ENCODE measurements around the gene CFAP68.

The CFAP68 gene

DNA sequence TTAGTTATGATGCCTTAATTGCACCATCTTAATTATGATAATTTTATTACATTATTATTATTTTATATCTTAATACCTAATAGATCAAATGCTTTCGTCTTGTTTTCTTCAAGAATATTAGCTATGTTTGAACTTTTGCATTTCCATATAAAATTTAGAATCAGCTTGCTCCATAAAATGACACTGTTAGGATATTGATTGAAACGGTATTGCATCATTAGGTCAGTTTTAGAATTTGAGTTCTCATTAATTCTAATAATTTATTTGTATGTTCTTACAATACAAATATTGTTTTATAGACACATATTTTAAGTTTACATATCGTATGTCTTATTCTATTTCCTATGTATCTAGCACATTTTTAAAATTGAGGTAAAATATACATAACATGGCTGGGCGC, 6.7 kb downstream of the CFAP68 start:
- no peak for FAIRE-seq
- no peak for DNase-seq (ENCODE audit: insufficient read length, low spot score)
- TF ChIP-seq POLR2A (IDR thresholded peaks at IDR 0.05; ENCODE audit: low read depth, low read length), result no peak

DNA sequence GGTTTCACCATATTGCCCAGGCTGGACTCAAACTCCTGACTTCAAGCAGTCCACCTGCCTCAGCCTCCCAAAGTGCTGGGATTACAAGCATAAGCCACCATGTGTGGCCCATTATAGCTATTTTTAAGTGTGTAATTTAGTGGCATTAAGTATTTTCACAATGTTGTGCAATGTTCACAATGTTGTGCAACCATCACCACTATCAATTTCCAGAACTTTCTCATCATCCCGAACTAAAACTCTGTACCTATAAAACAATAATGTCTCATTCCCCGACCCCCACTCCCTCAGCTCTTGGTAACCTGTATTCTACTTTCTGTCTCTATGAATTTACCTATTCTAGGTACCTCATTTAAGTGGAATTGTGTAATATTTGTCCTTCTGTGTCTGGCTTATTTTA, 7.5 kb downstream of the CFAP68 start:
- no peak for TF ChIP-seq POLR2A (IDR thresholded peaks at IDR 0.05; ENCODE audit: low read depth, low read length)
- FAIRE-seq, result no peak
- no peak for DNase-seq (ENCODE audit: insufficient read length, low spot score)

DNA sequence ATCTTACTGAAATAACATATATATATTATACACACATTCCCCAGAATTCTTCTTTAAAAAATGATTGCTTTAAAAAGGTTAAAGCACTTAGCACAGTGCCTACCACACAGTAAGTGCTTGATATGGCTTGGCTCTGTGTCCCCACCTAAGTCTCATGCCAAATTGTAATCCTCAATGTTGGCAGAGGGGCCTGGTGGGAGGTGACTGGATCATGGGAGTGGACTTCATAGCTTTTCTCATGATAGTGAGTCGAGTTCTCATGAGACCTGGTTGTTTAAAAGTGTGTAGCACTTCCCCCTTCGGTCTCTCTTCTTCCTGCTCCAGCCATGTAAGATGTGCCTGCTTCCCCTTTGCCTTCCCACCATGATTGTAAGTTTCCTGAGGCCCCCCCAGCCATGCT, 26.1 kb downstream of the CFAP68 start:
- no peak for DNase-seq (ENCODE audit: insufficient read length, low spot score)
- no peak for TF ChIP-seq POLR2A (IDR thresholded peaks at IDR 0.05; ENCODE audit: low read depth, low read length)
- FAIRE-seq, result no peak

DNA sequence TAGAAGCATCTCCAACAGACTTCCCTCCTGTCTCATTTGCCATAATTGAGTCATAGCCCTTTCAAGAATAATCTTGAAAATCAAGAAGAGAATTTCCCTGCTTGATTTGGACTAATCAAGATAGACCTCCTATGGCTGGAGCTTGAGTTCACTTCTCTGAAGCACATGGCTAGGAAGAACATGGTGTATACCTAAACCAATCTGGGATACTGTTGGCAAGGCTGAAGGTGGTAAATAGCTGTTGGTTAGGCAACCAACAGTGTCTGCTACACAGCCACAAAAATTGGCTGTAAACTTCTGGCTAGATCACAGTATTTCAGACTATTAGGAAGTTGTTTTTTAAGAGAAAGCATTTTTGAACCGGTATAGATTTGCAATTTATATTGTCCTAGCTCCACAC, 27.3 kb downstream of the CFAP68 start:
- DNase-seq (ENCODE audit: insufficient read length, low spot score), result no peak
- FAIRE-seq, result no peak
- no peak for TF ChIP-seq POLR2A (IDR thresholded peaks at IDR 0.05; ENCODE audit: low read depth, low read length)

DNA sequence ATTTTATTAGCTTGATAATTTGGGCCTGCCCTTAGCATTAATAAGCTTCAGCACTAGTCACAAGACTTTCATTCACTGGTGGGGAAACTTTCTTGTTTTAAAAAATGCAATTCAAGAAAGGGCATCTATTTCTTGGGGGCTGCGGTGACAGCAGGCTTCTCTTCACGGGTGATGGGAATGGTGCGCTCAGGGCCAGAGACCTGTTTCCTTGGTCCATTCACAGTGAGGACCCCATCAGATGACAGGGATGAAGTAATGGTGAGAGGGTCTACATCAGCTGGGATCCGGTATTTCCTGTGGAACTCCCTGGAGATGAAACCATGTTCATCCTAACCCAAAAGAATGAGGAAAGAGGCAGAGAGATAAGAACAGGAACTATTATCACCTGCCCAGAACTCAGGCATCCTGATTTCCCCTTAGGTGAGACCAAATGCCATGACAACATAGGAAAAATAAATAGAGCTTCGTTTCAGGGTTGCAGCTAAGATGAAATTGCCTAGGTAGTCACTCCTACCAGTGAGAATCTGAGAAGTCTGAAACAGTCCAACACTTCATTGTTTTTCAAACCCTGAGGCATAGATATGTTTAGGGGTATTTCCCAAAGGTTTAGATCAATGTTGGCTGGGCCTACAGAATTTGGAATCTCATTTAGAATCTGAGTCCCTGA, 29.4 kb downstream of the CFAP68 start:
- FAIRE-seq, result no peak
- TF ChIP-seq POLR2A (IDR thresholded peaks at IDR 0.05; ENCODE audit: low read depth, low read length), result no peak
- no peak for DNase-seq (ENCODE audit: insufficient read length, low spot score)

DNA sequence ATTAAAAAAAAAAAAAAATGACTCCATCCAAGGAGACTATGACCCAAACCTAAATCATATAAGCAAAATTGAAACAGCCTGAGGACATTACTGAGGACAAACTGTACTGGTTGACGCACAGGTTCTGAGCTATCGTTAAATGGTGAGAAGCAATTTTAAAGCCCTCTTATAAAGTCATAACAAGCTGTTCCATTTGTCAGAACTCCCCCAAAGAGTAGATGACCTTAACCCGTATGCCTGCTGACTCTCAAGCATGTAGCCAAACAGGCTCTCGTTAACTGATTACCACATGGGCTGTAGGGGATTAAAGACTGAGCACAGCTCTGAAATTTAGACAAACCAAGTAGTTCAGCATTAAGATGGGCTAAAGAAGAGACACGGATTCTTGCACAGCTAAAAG, 30.0 kb downstream of the CFAP68 start:
- DNase-seq (ENCODE audit: insufficient read length, low spot score), result no peak
- TF ChIP-seq POLR2A (IDR thresholded peaks at IDR 0.05; ENCODE audit: low read depth, low read length), result no peak
- no peak for FAIRE-seq

DNA sequence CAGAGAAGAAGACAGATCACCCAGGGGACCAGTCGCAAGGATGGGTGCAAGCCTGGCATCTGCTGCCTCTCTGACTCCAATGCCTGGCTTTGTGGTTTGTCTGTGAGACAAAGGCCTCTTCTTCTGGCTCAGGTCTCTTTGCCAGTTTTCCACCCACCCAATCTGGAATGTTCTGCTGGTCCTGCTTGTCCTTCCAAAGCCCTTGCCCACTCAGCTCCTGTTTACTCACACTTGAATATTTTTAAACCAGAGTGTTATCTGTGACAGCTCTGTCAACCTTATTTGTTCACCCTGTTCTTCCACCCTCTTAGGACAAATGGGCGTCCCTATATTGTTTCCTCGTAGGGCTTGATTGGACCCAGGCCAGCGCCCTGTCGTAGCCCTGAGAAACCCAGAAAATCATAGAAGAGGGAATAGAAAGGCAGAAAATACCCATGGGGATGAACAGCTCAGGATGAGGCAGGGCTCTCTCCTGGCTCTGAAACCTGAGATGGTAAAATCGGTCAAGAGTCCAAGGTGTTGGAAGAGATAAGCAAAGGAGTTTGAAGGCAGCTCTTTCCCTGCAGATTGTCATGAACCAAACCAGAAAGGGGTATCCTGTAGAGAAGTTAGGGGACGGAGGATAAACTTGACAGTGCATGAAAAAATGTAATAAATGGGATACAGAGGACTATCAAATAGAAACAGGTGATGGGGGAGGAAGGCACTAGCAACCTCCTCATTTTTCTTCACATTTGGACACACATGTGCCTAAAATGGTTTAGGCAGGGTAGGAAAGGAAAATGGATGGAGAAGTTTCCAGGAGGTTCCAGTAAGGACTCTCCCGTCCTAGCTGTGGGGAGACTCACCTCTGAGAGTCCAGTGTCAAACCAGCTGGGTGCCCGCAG, 31.6 kb downstream of the CFAP68 start:
- TF ChIP-seq POLR2A (IDR thresholded peaks at IDR 0.05; ENCODE audit: low read depth, low read length), result no peak
- DNase-seq (ENCODE audit: insufficient read length, low spot score), result no peak
- no peak for FAIRE-seq

DNA sequence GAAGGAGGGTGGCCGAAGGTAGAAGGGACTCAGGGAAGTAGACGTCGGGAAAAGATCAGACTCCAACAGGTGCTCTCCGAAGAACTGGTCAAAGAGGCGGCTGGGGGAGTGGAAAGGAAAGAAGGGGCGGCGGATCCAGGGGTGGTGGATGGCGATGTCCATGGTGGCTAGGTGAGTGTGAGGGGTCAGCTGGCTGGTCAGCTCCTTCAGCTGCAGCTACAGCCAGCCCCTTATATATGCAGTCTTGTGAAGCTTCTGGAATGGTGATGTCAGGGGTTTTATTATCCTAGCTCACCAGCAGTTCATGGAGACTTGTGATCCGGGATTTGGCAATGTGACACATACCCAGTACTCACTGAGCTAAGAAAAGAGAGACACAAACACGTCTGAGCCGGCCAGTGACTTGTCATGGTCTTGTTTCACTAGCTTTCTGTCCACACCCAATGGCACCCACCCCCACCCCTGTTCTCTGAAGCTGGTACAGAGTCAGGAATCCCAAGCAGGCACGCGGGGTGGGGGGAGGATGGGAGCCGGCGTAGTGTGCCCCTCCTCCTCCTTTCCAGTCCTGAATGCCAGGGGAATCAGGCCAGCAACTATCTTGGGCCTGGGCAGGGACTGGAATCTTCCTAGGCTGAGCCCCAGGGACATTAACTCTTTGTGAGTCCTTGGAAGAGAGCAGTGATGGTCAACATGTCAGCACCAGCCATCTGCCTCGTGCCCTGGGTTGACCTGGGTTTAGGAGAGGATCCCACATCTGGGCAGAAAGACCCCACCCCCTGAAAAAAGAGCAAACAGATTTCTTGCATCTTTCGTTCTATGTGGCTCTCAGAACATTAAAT, 32.4 kb downstream of the CFAP68 start, which contains the start of gene CRYAB:
Gene CRYAB, minus strand, starts transcription at position 208 of the 839 bp plus-strand sequence. Its CDS starts 46 bp downstream, at position 162.
- no peak for FAIRE-seq
- no peak for TF ChIP-seq POLR2A (IDR thresholded peaks at IDR 0.05; ENCODE audit: low read depth, low read length)
- DNase-seq (ENCODE audit: insufficient read length, low spot score), result no peak

DNA sequence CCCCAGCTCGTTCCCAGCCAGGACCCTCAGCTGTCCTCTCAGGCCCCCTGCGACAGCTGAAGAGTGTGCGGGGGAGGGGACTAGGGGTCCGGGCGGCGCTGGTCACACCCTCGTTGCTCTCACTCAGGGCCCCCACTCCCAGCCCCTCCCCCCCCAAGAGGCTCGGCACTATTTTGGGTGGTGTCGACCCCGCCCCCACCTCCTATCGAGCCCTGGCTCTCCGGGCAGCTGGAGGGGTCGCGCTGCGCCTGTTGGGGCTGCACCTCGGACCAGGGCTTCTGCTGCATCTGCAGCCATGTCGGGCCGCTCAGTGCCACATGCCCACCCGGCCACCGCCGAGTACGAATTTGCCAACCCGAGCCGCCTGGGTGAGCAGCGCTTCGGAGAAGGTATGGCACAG, 33.2 kb downstream of the CFAP68 start, which contains the start of gene HSPB2:
Gene HSPB2, plus strand, starts transcription at position 200 of the 400 bp plus-strand sequence. Its CDS starts 96 bp downstream, at position 296.
- DNase-seq (ENCODE audit: insufficient read length, low spot score) (no peak), FAIRE-seq (no peak)
- no peak for TF ChIP-seq POLR2A (IDR thresholded peaks at IDR 0.05; ENCODE audit: low read depth, low read length)

DNA sequence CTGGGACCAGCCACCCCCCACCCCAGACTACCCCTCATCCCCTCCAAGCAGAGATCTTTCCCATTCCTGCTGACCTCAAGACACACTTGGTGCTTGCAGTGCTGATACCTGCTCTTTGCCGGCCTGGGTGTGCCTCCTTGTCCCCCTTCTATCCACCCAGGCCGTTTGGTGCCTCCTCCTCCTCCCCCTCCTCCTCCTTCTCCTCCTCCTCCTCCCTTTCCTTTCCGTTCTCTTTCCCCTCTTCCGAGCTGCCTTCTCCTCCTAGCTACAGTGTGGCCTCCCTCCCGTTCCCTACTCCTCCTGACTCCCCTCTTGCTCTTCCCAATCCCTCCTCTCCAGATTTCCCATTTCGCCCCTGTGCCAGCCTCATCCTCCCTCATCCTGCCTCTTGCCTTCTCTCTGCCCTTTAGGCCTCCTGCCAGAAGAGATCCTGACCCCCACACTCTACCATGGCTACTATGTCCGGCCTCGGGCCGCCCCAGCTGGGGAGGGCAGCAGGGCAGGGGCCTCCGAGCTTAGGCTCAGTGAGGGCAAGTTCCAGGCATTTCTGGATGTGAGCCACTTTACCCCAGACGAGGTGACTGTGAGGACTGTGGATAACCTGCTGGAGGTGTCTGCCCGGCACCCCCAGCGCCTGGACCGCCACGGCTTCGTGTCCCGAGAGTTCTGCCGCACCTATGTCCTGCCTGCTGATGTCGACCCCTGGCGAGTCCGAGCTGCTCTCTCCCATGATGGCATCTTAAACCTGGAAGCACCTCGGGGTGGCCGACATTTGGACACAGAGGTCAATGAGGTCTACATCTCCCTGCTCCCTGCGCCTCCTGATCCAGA, 33.9 kb downstream of the CFAP68 start:
- no peak for TF ChIP-seq POLR2A (IDR thresholded peaks at IDR 0.05; ENCODE audit: low read depth, low read length)
- no peak for DNase-seq (ENCODE audit: insufficient read length, low spot score)
- no peak for FAIRE-seq

DNA sequence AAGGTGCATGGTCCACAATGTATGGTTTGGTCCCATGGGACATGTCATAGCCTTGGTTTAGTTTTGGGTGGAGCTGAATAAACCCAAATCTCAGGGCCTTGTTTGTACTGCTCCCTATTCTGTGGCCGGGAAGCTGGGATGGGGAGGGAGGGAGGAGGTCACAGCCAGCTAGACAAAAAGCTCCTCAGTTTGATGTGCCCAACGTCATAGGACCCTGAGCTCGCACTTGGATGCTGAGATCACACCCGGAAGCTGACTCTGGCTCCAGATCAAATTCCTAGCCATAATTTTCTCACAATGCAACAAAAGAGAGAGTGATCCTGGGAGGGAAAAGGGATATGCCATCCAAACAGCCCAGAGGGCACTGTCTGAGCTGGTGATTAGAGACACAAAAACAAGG, 34.7 kb downstream of the CFAP68 start:
- FAIRE-seq, result no peak
- no peak for DNase-seq (ENCODE audit: insufficient read length, low spot score)
- no peak for TF ChIP-seq POLR2A (IDR thresholded peaks at IDR 0.05; ENCODE audit: low read depth, low read length)

DNA sequence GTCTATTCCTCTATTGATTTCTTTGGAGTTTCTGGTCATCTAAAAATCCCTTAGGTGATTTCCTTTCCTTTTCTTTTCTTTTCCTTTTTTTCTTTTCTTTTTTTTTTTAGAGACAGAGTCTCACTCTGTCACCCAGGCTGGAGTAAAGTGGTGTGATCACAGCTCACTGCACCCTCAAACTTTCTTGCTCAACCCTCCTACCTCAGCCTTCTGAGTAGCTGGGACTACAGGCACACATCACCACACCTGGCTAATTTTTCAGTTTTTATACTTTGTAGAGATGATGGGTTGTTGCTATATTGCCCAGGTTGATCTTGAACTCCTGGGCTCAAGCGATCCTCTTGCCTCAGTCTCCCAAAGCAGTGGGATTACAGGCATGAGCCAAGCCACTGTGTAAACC, 37.4 kb downstream of the CFAP68 start:
- TF ChIP-seq POLR2A (IDR thresholded peaks at IDR 0.05; ENCODE audit: low read depth, low read length), result no peak
- FAIRE-seq (no peak), DNase-seq (ENCODE audit: insufficient read length, low spot score) (no peak)

DNA sequence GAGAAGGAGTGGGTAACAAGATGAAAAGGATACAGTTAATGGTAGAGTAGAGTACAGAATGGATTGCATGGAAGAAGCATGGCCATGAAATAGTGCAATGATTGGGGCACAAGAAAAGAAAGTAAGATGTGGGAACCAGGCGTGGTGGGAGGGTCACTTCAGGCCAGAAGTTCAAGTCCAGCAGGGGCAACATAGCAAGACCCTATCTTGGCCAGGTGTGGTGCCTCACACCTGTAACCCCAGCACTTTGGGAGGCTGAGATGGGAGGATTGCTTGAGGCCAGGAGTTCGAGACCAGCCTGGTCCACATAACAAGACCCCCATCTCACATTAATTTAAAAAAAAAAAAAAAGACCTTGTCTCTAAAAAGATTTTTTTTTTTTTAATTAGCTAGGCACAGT, 38.0 kb downstream of the CFAP68 start:
- no peak for TF ChIP-seq POLR2A (IDR thresholded peaks at IDR 0.05; ENCODE audit: low read depth, low read length)
- no peak for FAIRE-seq
- DNase-seq (ENCODE audit: insufficient read length, low spot score), result no peak

All from H54 (cell line).